HG03175 (cell line): ENCODE results near the gene RPS6KA3.
A peak's percentile ranks its signal among the peaks of the same experiment; 100 is the strongest.
"Not testable (repeated sequence)": the region's sequence is repeated elsewhere in the genome, so short reads cannot be mapped to it uniquely, and the experiment has no call there.

Experiments
- ATAC-seq: cut with Tn5 transposase; IDR thresholded peaks from one replicate; pipeline ENCODE4 v1.9.1; 2021; ENCODE audit warnings: mild to moderate bottlenecking, moderate library complexity; ENCODE audit not compliant: unreplicated experiment

RPS6KA3 gene

GRCh38 chrX:20265726-20266681 lies 705 bp downstream of the RPS6KA3 start:
- peak; percentile 28 for ATAC-seq

- ATAC-seq: peak; percentile 49
These were observed 1.4 kb downstream of the RPS6KA3 start for GRCh38 chrX:20265221-20265725.

- no peak for ATAC-seq
These were observed 3.2 kb downstream of the RPS6KA3 start for GRCh38 chrX:20263474-20263873.

- no peak for ATAC-seq
These were observed 5.8 kb downstream of the RPS6KA3 start for GRCh38 chrX:20260885-20261284.

GRCh38 chrX:20254712-20255299 lies 11.9 kb downstream of the RPS6KA3 start:
- no peak for ATAC-seq

GRCh38 chrX:20253232-20253543 lies 13.5 kb downstream of the RPS6KA3 start:
- no peak for ATAC-seq

GRCh38 chrX:20252381-20253231 lies 14.1 kb downstream of the RPS6KA3 start:
- ATAC-seq: peak; percentile 47

GRCh38 chrX:20251691-20252090 lies 15.0 kb downstream of the RPS6KA3 start:
- ATAC-seq: no peak

GRCh38 chrX:20250146-20250545 lies 16.6 kb downstream of the RPS6KA3 start:
- ATAC-seq: not testable (repeated sequence)

GRCh38 chrX:20248592-20249192 lies 18.0 kb downstream of the RPS6KA3 start:
- no peak for ATAC-seq

- ATAC-seq: no peak
These were observed 21.8 kb downstream of the RPS6KA3 start for GRCh38 chrX:20244931-20245330.

- no peak for ATAC-seq
These were observed 26.5 kb downstream of the RPS6KA3 start for GRCh38 chrX:20240201-20240600.

GRCh38 chrX:20237864-20238263 lies 28.8 kb downstream of the RPS6KA3 start:
- no peak for ATAC-seq

- ATAC-seq: no peak
These were observed 31.0 kb downstream of the RPS6KA3 start for GRCh38 chrX:20235755-20236154.

GRCh38 chrX:20233336-20233735 lies 33.4 kb downstream of the RPS6KA3 start:
- no peak for ATAC-seq

- ATAC-seq: no peak
These were observed 35.1 kb downstream of the RPS6KA3 start for GRCh38 chrX:20231598-20231997.

GRCh38 chrX:20230406-20230805 lies 36.3 kb downstream of the RPS6KA3 start:
- ATAC-seq: no peak

GRCh38 chrX:20229155-20229554 lies 37.6 kb downstream of the RPS6KA3 start:
- no peak for ATAC-seq

GRCh38 chrX:20228245-20228644 lies 38.5 kb downstream of the RPS6KA3 start:
- ATAC-seq: no peak

GRCh38 chrX:20227116-20227515 lies 39.6 kb downstream of the RPS6KA3 start:
- no peak for ATAC-seq

GRCh38 chrX:20225488-20225833 lies 41.2 kb downstream of the RPS6KA3 start:
- no peak for ATAC-seq
